ENCODE data around the gene TUBGCP6. TPM values are rescaled to one million over a fixed set of nuclear protein-coding genes. Genes with fewer than 3 reads are reported as not detected.

TUBGCP6 gene
- total RNA-seq, 1 experiment from 2014 or later = 38.6 TPM

- no peaks in the 10 kb centered on the region for H4K20me1 ChIP-seq (ENCODE audit: insufficient read depth)
- H2AFZ ChIP-seq (ENCODE audit: low read depth, low read length, poor library complexity, severe bottlenecking) = no peak overlapping the region
- H3K9me2 ChIP-seq (ENCODE audit: insufficient read depth) = no peaks in the 10 kb centered on the region
- peaks cover 27 to 40% of the 10 kb centered on the region in 2 experiments for H3K4me1 ChIP-seq (ENCODE audit: control insufficient read depth in 1 of 2, insufficient read depth in 2 of 2, low read length in 2 of 2)
- peak overlapping the region; percentile 88 for H3K4me2 ChIP-seq (ENCODE audit: low read length)
- DNase-seq (ENCODE audit: low read depth, low spot score) (no peak), ATAC-seq (no peak)
- H3K27ac ChIP-seq (ENCODE audit: low read depth, low read length) = peak overlapping the region; percentile 51
- no peak overlapping the region for H3K9ac ChIP-seq (ENCODE audit: low read length)
- TF ChIP-seq MAX (IDR thresholded peaks at IDR 0.05) (peak; percentile 55; the same call in 1 of the 2 replicates), ZBTB33 (IDR thresholded peaks at IDR 0.05; ENCODE audit: extremely low read depth, insufficient replicate concordance, low read length) (no peak), JUND (IDR thresholded peaks at IDR 0.05) (no peak)
- intact Hi-C loops (cut with micrococcal nuclease) = no loop called here
- ChIA-PET POLR2A (no interaction called here), RAD21 (ENCODE audit: low non-redundant PET in 1 of 2, low total read pairs in 2 of 2, uncharacterized antibody in 2 of 2, unreplicated experiment in 2 of 2) (no interaction called here), CTCF (no interaction called here)
- H3K4me3 ChIP-seq (replicated peaks in 1 of 2; ENCODE audit: low read depth in 1 of 2, low read length in 2 of 2) = peak overlapping the region in 1 of 2 experiments; percentile 65; a peak in 1 of 4 replicates
- no peaks in the 10 kb centered on the region for H3K36me3 ChIP-seq (ENCODE audit: control insufficient read depth in 1 of 2, insufficient read depth in 2 of 2, low read length in 2 of 2)
- no peaks in the 10 kb centered on the region for H3K9me3 ChIP-seq (ENCODE audit: control insufficient read depth in 1 of 2, insufficient read depth in 1 of 2, low read depth in 1 of 2, low read length in 2 of 2)
- H3K79me2 ChIP-seq (ENCODE audit: insufficient read depth, low read length) = no peaks in the 10 kb centered on the region
- no peaks in the 10 kb centered on the region for H3K27me3 ChIP-seq (ENCODE audit: insufficient read depth, low read length)
- BruUV-seq (replicated peaks) = no TSS peak
Observed at GRCh38 chr22:50268655-50269113, 23.9 kb upstream of the TUBGCP6 start.

GRCh38 chr22:50267591-50268390 is 23.0 kb upstream of the TUBGCP6 start:
- intact Hi-C loops (cut with micrococcal nuclease) = no loop called here
- H3K9ac ChIP-seq (ENCODE audit: low read length) = no peak overlapping the region
- H3K79me2 ChIP-seq (ENCODE audit: insufficient read depth, low read length) = no peaks in the 10 kb centered on the region
- DNase-seq (ENCODE audit: low read depth, low spot score) (no peak), ATAC-seq (no peak)
- ChIA-PET CTCF (no interaction called here), RAD21 (ENCODE audit: low non-redundant PET in 1 of 2, low total read pairs in 2 of 2, uncharacterized antibody in 2 of 2, unreplicated experiment in 2 of 2) (no interaction called here), POLR2A (no interaction called here)
- H2AFZ ChIP-seq (ENCODE audit: low read depth, low read length, poor library complexity, severe bottlenecking) = no peak overlapping the region
- H3K9me2 ChIP-seq (ENCODE audit: insufficient read depth) = no peaks in the 10 kb centered on the region
- no peak overlapping the region for H3K4me3 ChIP-seq (replicated peaks in 1 of 2; ENCODE audit: low read depth in 1 of 2, low read length in 2 of 2)
- no TSS peak for BruUV-seq (replicated peaks)
- no peak overlapping the region for H3K4me2 ChIP-seq (ENCODE audit: low read length)
- peak overlapping the region; percentile 51; the same call in 1 of the 2 replicates for H3K27ac ChIP-seq (ENCODE audit: low read depth, low read length)
- H3K27me3 ChIP-seq (ENCODE audit: insufficient read depth, low read length) = no peaks in the 10 kb centered on the region
- no peaks in the 10 kb centered on the region for H3K36me3 ChIP-seq (ENCODE audit: control insufficient read depth in 1 of 2, insufficient read depth in 2 of 2, low read length in 2 of 2)
- no peaks in the 10 kb centered on the region for H3K9me3 ChIP-seq (ENCODE audit: control insufficient read depth in 1 of 2, insufficient read depth in 1 of 2, low read depth in 1 of 2, low read length in 2 of 2)
- no peaks in the 10 kb centered on the region for H4K20me1 ChIP-seq (ENCODE audit: insufficient read depth)
- H3K4me1 ChIP-seq (ENCODE audit: control insufficient read depth in 1 of 2, insufficient read depth in 2 of 2, low read length in 2 of 2) = peaks cover 34 to 48% of the 10 kb centered on the region in 2 experiments
- TF ChIP-seq FOSL1 (IDR thresholded peaks at IDR 0.05; ENCODE audit: low read depth) (no peak), CTCF (IDR thresholded peaks at IDR 0.05 in 2 of 3, conservative IDR thresholded peaks at IDR 0.05 in 1 of 3; ENCODE audit: borderline replicate concordance in 1 of 3, insufficient read depth in 1 of 3, low read depth in 2 of 3, low read length in 2 of 3) (no peak), EZH2 (IDR thresholded peaks at IDR 0.05) (no peak), POLR2A (IDR thresholded peaks at IDR 0.05; ENCODE audit: borderline replicate concordance, extremely low read depth, insufficient read depth, insufficient read length) (no peak), TCF7L2 (IDR thresholded peaks at IDR 0.05; ENCODE audit: borderline replicate concordance, extremely low read depth, insufficient read depth, insufficient read length) (no peak), POLR2AphosphoS5 (IDR thresholded peaks at IDR 0.05; ENCODE audit: low read depth, low read length) (no peak), MAX (IDR thresholded peaks at IDR 0.05) (no peak), ZFX (IDR thresholded peaks at IDR 0.05) (no peak), SRF (IDR thresholded peaks at IDR 0.05; ENCODE audit: low read depth) (no peak), EZH2phosphoT487 (IDR thresholded peaks at IDR 0.05; ENCODE audit: borderline replicate concordance) (no peak), SIN3A (IDR thresholded peaks at IDR 0.05; ENCODE audit: low read depth) (no peak)

Data from HCT116 (cell line).